ENCODE data around the gene CCDC88C. TPM values are rescaled to one million over a fixed set of nuclear protein-coding genes. Genes with fewer than 3 reads are reported as not detected.

The CCDC88C gene
- polyA plus RNA-seq, 2 of the 4 experiments (the other 2 are of a cell fraction), result 2.9 to 3.7 TPM

- TF ChIP-seq HMGXB4 (CRISPR knock-in tag; IDR thresholded peaks at IDR 0.05; ENCODE audit: borderline replicate concordance), result peak; percentile 70; the same call in 1 of the 2 replicates
- TF ChIP-seq EHMT2 (IDR thresholded peaks at IDR 0.05; ENCODE audit: low read depth), result no peak
- no peak for TF ChIP-seq FOXS1 (CRISPR knock-in tag; IDR thresholded peaks at IDR 0.05)
- peak; percentile 98 for TF ChIP-seq MYC (IDR thresholded peaks at IDR 0.05; ENCODE audit: borderline replicate concordance, low read length)
- peak; percentile 87 for TF ChIP-seq NPAS2 (CRISPR knock-in tag; IDR thresholded peaks at IDR 0.05; ENCODE audit: borderline replicate concordance)
- TF ChIP-seq JUN (IDR thresholded peaks at IDR 0.05), result peak in 1 of 2 experiments; percentile 63; a peak in 3 of 5 replicates
- no peak for TF ChIP-seq BHLHE40 (IDR thresholded peaks at IDR 0.05; ENCODE audit: low read depth, low read length)
- no peak for TF ChIP-seq RAD21 (conservative IDR thresholded peaks at IDR 0.05 in 1 of 2, IDR thresholded peaks at IDR 0.05 in 1 of 2)
- peak; percentile 33; the same call in 1 of the 2 replicates for TF ChIP-seq TP53 (CRISPR knock-in tag; IDR thresholded peaks at IDR 0.05)
Observed at GRCh38 chr14:91417983-91418386, 365 bp upstream of the CCDC88C start (continued).

- no peak for ATAC-seq
- 85% methylated on average over 19 of the region's 19 CpGs for WGBS (ENCODE audit: missing lambda C conversion rate)
- TF ChIP-seq ZNF302 (CRISPR knock-in tag; IDR thresholded peaks at IDR 0.05) (no peak), TFCP2L1 (CRISPR knock-in tag; IDR thresholded peaks at IDR 0.05) (no peak), REST (IDR thresholded peaks at IDR 0.05) (no peak), SMC3 (IDR thresholded peaks at IDR 0.05) (no peak), EHF (CRISPR knock-in tag; IDR thresholded peaks at IDR 0.05) (no peak), RNF2 (IDR thresholded peaks at IDR 0.05; ENCODE audit: borderline replicate concordance, low read depth) (no peak), CTCF (IDR thresholded peaks at IDR 0.05) (no peak), ZFP36 (IDR thresholded peaks at IDR 0.05; ENCODE audit: borderline replicate concordance, partially characterized antibody) (no peak), CBX2 (IDR thresholded peaks at IDR 0.05; ENCODE audit: borderline replicate concordance, low read depth) (no peak), PHF8 (IDR thresholded peaks at IDR 0.05; ENCODE audit: borderline replicate concordance, low read depth) (no peak)
- peak overlapping the region in 1 of 2 experiments; percentile 94; a peak in 5 of 6 replicates for H3K27ac ChIP-seq
- FAIRE-seq, result no peak
- DNase-seq (ENCODE audit: low read depth in 1 of 2, low spot score in 1 of 2), result no peak
- peak overlapping the region; percentile 58 for H3K4me3 ChIP-seq
- peak overlapping the region; percentile 95 for H3K4me2 ChIP-seq
- peaks cover 12% of the 10 kb centered on the region for H3K4me1 ChIP-seq
- ChIA-PET POLR2A (interaction anchor here (2.2 kb wide), 1 partner anchor 90 kb away, joined by 5 read pairs; no protein-coding TSS in a partner anchor), CTCF (interaction anchor here (2.1 to 5.6 kb wide), 3 partner anchors 29 to 92 kb away, joined by 4 to 64 read pairs (median 16); no protein-coding TSS in a partner anchor)
- no peaks in the 10 kb centered on the region for H3K9me3 ChIP-seq
Observed at GRCh38 chr14:91416744-91417119, 888 bp downstream of the CCDC88C start.

Data from A549 (cell line).